Suprapubic skin (tissue), 4 donors: ENCODE results near the gene KCNK3. TPM values are rescaled to one million over a fixed set of nuclear protein-coding genes. Genes with fewer than 3 reads are reported as not detected.

Source experiments
- DNase-seq, 2 donors: peaks; one replicate each; pipeline ENCODE4 v3.0.0-alpha.2; 2019; ENCODE audit warnings: low spot score in 2 of 2
- H3K27ac ChIP-seq: fragments of 200-600 bp; sonication (generic); one replicate; pipeline ENCODE4 v1.5.1; 2019
- H3K27me3 ChIP-seq: fragments of 200-600 bp; sonication (generic); one replicate; pipeline ENCODE4 v1.5.1; 2019
- H3K36me3 ChIP-seq: fragments of 200-600 bp; sonication (generic); one replicate; pipeline ENCODE4 v1.5.1; 2019
- H3K4me1 ChIP-seq: fragments of 200-600 bp; sonication (generic); one replicate; pipeline ENCODE4 v1.5.1; 2019
- H3K4me3 ChIP-seq: fragments of 200-600 bp; sonication (generic); one replicate; pipeline ENCODE4 v1.5.1; 2019; ENCODE audit warnings: mild to moderate bottlenecking
- H3K9me3 ChIP-seq: fragments of 200-600 bp; sonication (generic); one replicate; pipeline ENCODE4 v1.5.1; 2019
- CTCF ChIP-seq, 2 donors: fragments of 200-600 bp in 1 of 2; fragments of 450-650 bp in 1 of 2; sonication (generic) in 1 of 2; IDR thresholded peaks; one replicate each; pipeline ENCODE4 v1.5.1; 2016 to 2019; ENCODE audit warnings: antibody characterized with exemption in 2 of 2, mild to moderate bottlenecking in 1 of 2, moderate library complexity in 1 of 2
- EP300 ChIP-seq: sonication (generic); formaldehyde crosslinking; IDR thresholded peaks from one replicate; pipeline ENCODE4 v1.6.1; 2017; ENCODE audit warnings: antibody characterized with exemption
- POLR2A ChIP-seq, 2 donors: fragments of 450-650 bp; IDR thresholded peaks; one replicate each; pipeline ENCODE4 v1.6.1; 2017; ENCODE audit warnings: antibody characterized with exemption in 2 of 2, mild to moderate bottlenecking in 2 of 2, moderate library complexity in 2 of 2
- POLR2AphosphoS5 ChIP-seq, 3 donors: sonication (generic); formaldehyde crosslinking; IDR thresholded peaks; one replicate each; pipeline ENCODE4 v1.6.1; 2017; ENCODE audit warnings: antibody characterized with exemption in 3 of 3
- WGBS: methylation state at CpG from one replicate; pipeline ENCODE4 v1.1.5; 2018; 5-methylcytosine and 5-hydroxymethylcytosine counted together
- total RNA-seq, 4 donors: library from RNA; depleted of rRNA; stranded (reverse); fragments of >200 nt; gene quantifications; one replicate each; pipeline ENCODE4 v1.1.0, GENCODE V29; 2016

KCNK3 gene
- total RNA-seq, 4 donors from 2014 or later, result 0.83 to 1.2 (median 1.1) TPM; not detected in 1

- no peak for TF ChIP-seq CTCF (IDR thresholded peaks at IDR 0.05)
- no peak for TF ChIP-seq POLR2AphosphoS5 (IDR thresholded peaks at IDR 0.05)
- no peak for TF ChIP-seq POLR2A (IDR thresholded peaks at IDR 0.05)
- no peak for TF ChIP-seq EP300
- no peaks in the 10 kb centered on the region for H3K9me3 ChIP-seq
- H3K4me3 ChIP-seq, result no peak overlapping the region
- peaks cover 17% of the 10 kb centered on the region for H3K4me1 ChIP-seq
- H3K36me3 ChIP-seq, result no peaks in the 10 kb centered on the region
- 55% methylated on average over 6 of the region's 14 CpGs for WGBS
- DNase-seq, result no peak
- H3K27ac ChIP-seq, result peak overlapping the region; percentile 30
- H3K27me3 ChIP-seq, result no peaks in the 10 kb centered on the region
These were observed 31.6 kb downstream of the KCNK3 start for GRCh38 chr2:26723991-26724750.

- H3K27ac ChIP-seq, result peak overlapping the region; percentile 20
- no peaks in the 10 kb centered on the region for H3K36me3 ChIP-seq
- no peak overlapping the region for H3K4me3 ChIP-seq
- H3K9me3 ChIP-seq, result no peaks in the 10 kb centered on the region
- 80% methylated on average over 12 of the region's 14 CpGs for WGBS
- peaks cover 16% of the 10 kb centered on the region for H3K4me1 ChIP-seq
- TF ChIP-seq CTCF (IDR thresholded peaks at IDR 0.05), result no peak
- DNase-seq, result no peak
- no peaks in the 10 kb centered on the region for H3K27me3 ChIP-seq
These were observed 32.4 kb downstream of the KCNK3 start for GRCh38 chr2:26724784-26725520.

- Histone ChIP-seq H3K4me1 (peaks cover 11% of the 10 kb centered on the region), H3K27me3 (no peaks in the 10 kb centered on the region), H3K4me3 (no peak overlapping the region), H3K9me3 (no peaks in the 10 kb centered on the region), H3K36me3 (no peaks in the 10 kb centered on the region), H3K27ac (no peak overlapping the region)
- DNase-seq, result no peak
- TF ChIP-seq POLR2A (IDR thresholded peaks at IDR 0.05) (no peak), EP300 (no peak), POLR2AphosphoS5 (IDR thresholded peaks at IDR 0.05) (no peak), CTCF (IDR thresholded peaks at IDR 0.05) (no peak)
- WGBS, result 100% methylated on average over 1 of the region's 7 CpGs
These were observed 32.9 kb downstream of the KCNK3 start for GRCh38 chr2:26725521-26725820.

GRCh38 chr2:26726228-26726627 lies 33.7 kb downstream of the KCNK3 start:
- Histone ChIP-seq H3K27ac (no peak overlapping the region), H3K4me1 (peaks cover 6% of the 10 kb centered on the region), H3K36me3 (no peaks in the 10 kb centered on the region), H3K27me3 (peaks cover 3% of the 10 kb centered on the region), H3K4me3 (no peak overlapping the region), H3K9me3 (no peaks in the 10 kb centered on the region)
- TF ChIP-seq CTCF (IDR thresholded peaks at IDR 0.05) (no peak), EP300 (no peak), POLR2A (IDR thresholded peaks at IDR 0.05) (no peak), POLR2AphosphoS5 (IDR thresholded peaks at IDR 0.05) (no peak)
- no peak for DNase-seq
- 42% methylated on average over 1 of the region's 1 CpG for WGBS

- Histone ChIP-seq H3K9me3 (no peaks in the 10 kb centered on the region), H3K27me3 (peaks cover 3% of the 10 kb centered on the region), H3K4me3 (no peak overlapping the region), H3K4me1 (peaks cover 6% of the 10 kb centered on the region), H3K36me3 (no peaks in the 10 kb centered on the region), H3K27ac (no peak overlapping the region)
- 87% methylated on average over 58 of the region's 101 CpGs for WGBS
- TF ChIP-seq CTCF (IDR thresholded peaks at IDR 0.05), result peak in 1 of 2 donors; percentile 18
- TF ChIP-seq POLR2A (IDR thresholded peaks at IDR 0.05), result no peak
- DNase-seq, result no peak
These were observed 35.4 kb downstream of the KCNK3 start for GRCh38 chr2:26727641-26728561.
